ENCODE measurements around the gene BMP7. TPM values are rescaled to one million over a fixed set of nuclear protein-coding genes. Genes with fewer than 3 reads are reported as not detected.
A peak's percentile ranks its signal among the peaks of the same experiment; 100 is the strongest.

BMP7 gene
- total and polyA plus RNA-seq, 2 of the 8 experiments (the other 6 are each of a cell fraction or from before 2014, with no cell fraction given): 9.2 to 14.7 TPM

DNA sequence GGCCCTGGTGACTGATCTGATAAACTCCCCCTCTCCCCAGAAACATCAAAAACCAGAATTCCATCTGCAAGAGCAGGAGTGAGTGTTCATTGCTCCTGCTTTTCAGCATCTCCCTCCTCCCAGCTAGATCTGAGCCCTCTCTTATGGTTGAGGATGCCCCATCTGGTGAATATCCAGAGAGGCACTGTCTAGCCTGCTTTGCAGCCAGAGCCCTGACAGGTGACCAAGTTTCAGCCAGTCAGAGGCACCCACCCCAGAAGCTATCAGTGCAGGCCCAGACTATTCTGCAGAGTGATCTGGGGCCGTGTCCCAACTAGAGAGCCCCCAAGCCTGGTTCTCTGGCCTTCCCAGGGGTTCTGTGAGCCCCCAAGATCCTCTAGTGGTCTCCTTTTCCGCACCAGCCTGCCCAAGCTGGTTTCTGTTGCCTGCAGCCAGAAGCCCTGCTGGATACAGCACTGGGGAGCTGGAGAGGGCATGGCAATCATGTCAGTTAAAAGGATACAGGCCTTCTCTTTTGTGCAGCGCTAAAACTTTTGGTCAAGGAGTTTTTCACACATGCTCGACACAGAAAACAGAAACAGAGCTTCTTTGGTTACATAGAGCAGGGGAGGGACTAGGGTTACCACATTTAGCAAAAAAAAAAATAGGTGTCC is 6.6 kb upstream of the BMP7 start:
- H4K5ac ChIP-seq (ENCODE audit: insufficient read length, low read depth, low read length): no peak overlapping the region
- no peak overlapping the region for H2BK15ac ChIP-seq (ENCODE audit: low read length)
- H3K27me3 ChIP-seq (replicated peaks in 1 of 4; ENCODE audit: control insufficient read depth in 3 of 4, extremely low read depth in 1 of 4, insufficient read depth in 3 of 4, low read length in 3 of 4): peaks cover 9 to 34% (median 27%) of the 10 kb centered on the region in 4 experiments
- no peaks in the 10 kb centered on the region for H3K79me2 ChIP-seq (ENCODE audit: control insufficient read depth in 1 of 2, insufficient read depth in 2 of 2, low read length in 2 of 2)
- DNase-seq (ENCODE audit: low read depth in 1 of 2, low spot score in 2 of 2) (no peak), FAIRE-seq (no peak)
- H3K23ac ChIP-seq (ENCODE audit: insufficient read length): no peak overlapping the region
- peak overlapping the region; percentile 41; the same call in 1 of the 2 replicates for H2BK12ac ChIP-seq (ENCODE audit: low read depth, low read length)
- no peaks in the 10 kb centered on the region for H3K9me3 ChIP-seq (ENCODE audit: insufficient read depth in 2 of 2, low read depth in 1 of 2, low read length in 1 of 2)
- H2BK20ac ChIP-seq (ENCODE audit: low read length): no peak overlapping the region
- no peak overlapping the region for H2AFZ ChIP-seq (ENCODE audit: low read length)
- no peak overlapping the region for H3K9ac ChIP-seq (replicated peaks in 1 of 4; ENCODE audit: extremely low read depth in 1 of 4, low read depth in 3 of 4, low read length in 3 of 4)
- H3K36me3 ChIP-seq (ENCODE audit: control insufficient read depth in 2 of 4, insufficient read depth in 4 of 4, low read length in 3 of 4): no peaks in the 10 kb centered on the region
- H3K79me1 ChIP-seq (ENCODE audit: low read depth, low read length): no peaks in the 10 kb centered on the region
- no peak overlapping the region for H2BK120ac ChIP-seq (replicated peaks; ENCODE audit: low read depth, low read length)
- H4K20me1 ChIP-seq (replicated peaks in 1 of 2; ENCODE audit: control insufficient read depth in 1 of 2, insufficient read depth in 2 of 2, low read length in 2 of 2): no peaks in the 10 kb centered on the region
- H3K27ac ChIP-seq (ENCODE audit: low read depth, low read length): no peak overlapping the region
- no peak overlapping the region for H2BK5ac ChIP-seq (ENCODE audit: low read depth, low read length)
- H3K4ac ChIP-seq (replicated peaks; ENCODE audit: insufficient read length, low read depth, low read length): no peak overlapping the region
- WGBS, 2 experiments (ENCODE audit: extremely low coverage in 1 of 2, insufficient coverage in 1 of 2, insufficient read length in 1 of 2, insufficient replicate concordance in 2 of 2, low coverage in 1 of 2, low lambda C conversion rate in 2 of 2, missing lambda C conversion rate in 1 of 2): 80% methylated on average over 4 of the region's 4 CpGs; no CpG with 5 or more reads in 1 of the 2 experiments
- POLR2A ChIA-PET (ENCODE audit: partially characterized antibody): interaction anchor here (1.4 kb wide), 1 partner anchor 10 kb away, joined by 3 read pairs; no protein-coding TSS in a partner anchor
- H3K56ac ChIP-seq (replicated peaks; ENCODE audit: insufficient read length, low read depth, low read length): no peak overlapping the region
- H3K18ac ChIP-seq (ENCODE audit: extremely low read depth, low read length): no peak overlapping the region
- peak in 1 of 2 experiments; percentile 10; a peak in 2 of 4 replicates for TF ChIP-seq RAD21 (IDR thresholded peaks at IDR 0.05 in 1 of 2, conservative IDR thresholded peaks at IDR 0.05 in 1 of 2; ENCODE audit: low read depth in 2 of 2, low read length in 2 of 2)
- TF ChIP-seq HDAC6 (IDR thresholded peaks at IDR 0.05; ENCODE audit: low read depth, low read length): no peak
- H4K8ac ChIP-seq (ENCODE audit: extremely low read depth, insufficient read depth, low read length): no peak overlapping the region
- CTCF ChIA-PET (ENCODE audit: partially characterized antibody): interaction anchor here (0.6 to 2.8 kb wide), 11 partner anchors 10 to 183 kb away, joined by 3 to 17 read pairs (median 4); partner anchors contain the start of gene SPO11
- H3K4me3 ChIP-seq (ENCODE audit: extremely low read depth in 1 of 4, insufficient read depth in 2 of 4, low read depth in 3 of 4, low read length in 4 of 4): no peak overlapping the region
- no peak overlapping the region for H3K4me2 ChIP-seq (ENCODE audit: insufficient read depth in 1 of 2, low read depth in 2 of 2, low read length in 2 of 2)
- no peak overlapping the region; the same call in 1 of the 2 replicates for H2AK5ac ChIP-seq (ENCODE audit: low read depth, low read length)
- H4K91ac ChIP-seq (replicated peaks; ENCODE audit: insufficient read length, low read length): no peak overlapping the region
- H3K14ac ChIP-seq (ENCODE audit: insufficient read length): no peak overlapping the region
- H3K23me2 ChIP-seq (ENCODE audit: low read depth, low read length): no peaks in the 10 kb centered on the region; the same call in 1 of the 2 replicates
- H3K4me1 ChIP-seq (replicated peaks in 1 of 4; ENCODE audit: control insufficient read depth in 3 of 4, insufficient read depth in 4 of 4, low read length in 3 of 4): peaks cover 7 to 21% (median 13%) of the 10 kb centered on the region in 4 experiments; a peak in 6 of 7 replicates

Data from H1 (cell line).